ENCODE data around the gene TNS3.

The TNS3 gene

DNA sequence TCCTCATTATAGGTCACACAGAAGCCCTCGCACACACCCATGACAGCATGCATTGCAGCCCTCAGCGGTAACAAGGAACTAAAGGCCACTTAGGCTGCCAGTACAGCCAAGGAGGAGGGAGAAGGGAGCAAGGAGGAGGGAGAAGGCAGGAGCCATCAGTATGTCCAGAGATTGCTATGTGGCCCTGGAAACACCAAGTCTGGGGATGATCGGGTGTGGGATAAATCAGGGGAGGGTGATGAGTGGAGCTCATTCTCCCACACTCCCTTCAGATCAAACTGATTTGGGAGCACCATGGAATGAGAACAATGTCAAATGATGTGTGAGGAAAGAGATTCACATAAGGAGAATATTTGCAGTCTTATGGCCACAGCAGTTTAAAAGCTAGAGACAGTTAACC lies 350.9 kb downstream of the TNS3 start:
- no peak for DNase-seq (ENCODE audit: low spot score)
- in situ Hi-C loops (cut with MboI; ENCODE audit: low pct_unique_long_range_greater_than_20kb, low sequenced_read_pairs, unreplicated experiment): no loop called here
- TF ChIP-seq, protein P1, sequence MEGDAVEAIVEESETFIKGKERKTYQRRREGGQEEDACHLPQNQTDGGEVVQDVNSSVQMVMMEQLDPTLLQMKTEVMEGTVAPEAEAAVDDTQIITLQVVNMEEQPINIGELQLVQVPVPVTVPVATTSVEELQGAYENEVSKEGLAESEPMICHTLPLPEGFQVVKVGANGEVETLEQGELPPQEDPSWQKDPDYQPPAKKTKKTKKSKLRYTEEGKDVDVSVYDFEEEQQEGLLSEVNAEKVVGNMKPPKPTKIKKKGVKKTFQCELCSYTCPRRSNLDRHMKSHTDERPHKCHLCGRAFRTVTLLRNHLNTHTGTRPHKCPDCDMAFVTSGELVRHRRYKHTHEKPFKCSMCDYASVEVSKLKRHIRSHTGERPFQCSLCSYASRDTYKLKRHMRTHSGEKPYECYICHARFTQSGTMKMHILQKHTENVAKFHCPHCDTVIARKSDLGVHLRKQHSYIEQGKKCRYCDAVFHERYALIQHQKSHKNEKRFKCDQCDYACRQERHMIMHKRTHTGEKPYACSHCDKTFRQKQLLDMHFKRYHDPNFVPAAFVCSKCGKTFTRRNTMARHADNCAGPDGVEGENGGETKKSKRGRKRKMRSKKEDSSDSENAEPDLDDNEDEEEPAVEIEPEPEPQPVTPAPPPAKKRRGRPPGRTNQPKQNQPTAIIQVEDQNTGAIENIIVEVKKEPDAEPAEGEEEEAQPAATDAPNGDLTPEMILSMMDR (IDR thresholded peaks at IDR 0.05; ENCODE audit: extremely low read depth, insufficient read depth, missing control alignments): no peak

DNA sequence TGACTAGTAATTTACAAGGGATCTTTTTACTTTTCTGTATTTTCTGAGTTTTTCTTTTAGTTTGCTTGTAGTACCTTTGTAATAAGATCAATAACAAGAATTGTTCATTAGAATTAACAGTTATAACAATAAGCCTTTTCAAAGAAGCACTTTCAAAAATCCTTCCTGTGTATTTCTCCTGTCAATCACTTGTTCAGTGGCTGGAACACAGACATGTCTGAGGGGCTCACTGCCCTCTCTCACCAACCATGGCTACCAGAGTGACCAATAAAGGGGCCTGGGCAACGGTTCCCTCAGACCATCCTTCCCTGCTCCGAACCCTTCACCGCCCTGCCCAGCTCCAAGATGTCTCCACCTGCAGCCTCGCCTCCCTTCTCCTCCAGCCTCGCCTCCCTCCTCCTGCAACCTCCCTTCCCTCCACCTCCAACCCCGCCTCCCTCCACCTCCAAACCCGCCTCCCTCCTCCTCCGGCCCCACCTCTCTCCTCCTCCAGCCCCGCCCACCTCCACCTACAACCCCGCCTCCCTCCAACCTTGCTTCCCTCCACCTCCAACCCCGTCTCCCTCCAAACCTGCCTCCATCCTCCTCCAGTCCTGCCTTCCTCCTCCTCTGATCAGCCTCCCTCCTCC lies 353.4 kb downstream of the TNS3 start:
- TF ChIP-seq, protein P1 (IDR thresholded peaks at IDR 0.05; ENCODE audit: extremely low read depth, insufficient read depth, missing control alignments): no peak
- no peak for DNase-seq (ENCODE audit: low spot score)
- in situ Hi-C loops (cut with MboI; ENCODE audit: low pct_unique_long_range_greater_than_20kb, low sequenced_read_pairs, unreplicated experiment): no loop called here

DNA sequence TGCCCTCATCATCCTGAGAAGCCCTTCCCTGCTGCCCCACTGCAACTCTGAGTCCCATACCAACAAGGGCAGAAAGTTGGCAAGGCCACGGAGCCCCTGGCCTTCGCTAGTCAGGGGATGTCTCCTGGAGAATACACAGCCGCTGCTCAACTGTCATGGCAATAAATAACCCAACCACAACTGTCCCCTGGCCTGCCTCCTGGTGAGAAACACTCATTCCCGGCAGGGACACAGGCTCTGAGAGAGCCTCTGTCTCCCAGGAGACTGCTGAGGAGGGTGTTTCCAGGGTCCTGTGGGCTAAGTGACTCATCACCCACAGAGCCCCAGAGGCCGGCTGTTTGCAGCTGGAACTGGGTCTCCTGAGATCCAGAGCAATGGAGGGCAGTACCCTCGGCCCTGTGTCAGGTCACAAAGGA lies 354.1 kb downstream of the TNS3 start:
- TF ChIP-seq, protein P1 (IDR thresholded peaks at IDR 0.05; ENCODE audit: extremely low read depth, insufficient read depth, missing control alignments): no peak
- in situ Hi-C loops (cut with MboI; ENCODE audit: low pct_unique_long_range_greater_than_20kb, low sequenced_read_pairs, unreplicated experiment): no loop called here

GRCh38 chr7:47226696-47227095 lies 355.2 kb downstream of the TNS3 start:
- DNase-seq (ENCODE audit: low spot score): no peak
- in situ Hi-C loops (cut with MboI; ENCODE audit: low pct_unique_long_range_greater_than_20kb, low sequenced_read_pairs, unreplicated experiment): no loop called here
- TF ChIP-seq, protein P1 (IDR thresholded peaks at IDR 0.05; ENCODE audit: extremely low read depth, insufficient read depth, missing control alignments): no peak

More for the DNA sequence above, 354.1 kb downstream of the TNS3 start:
- peak; percentile 44 for DNase-seq (ENCODE audit: low spot score)

GRCh38 chr7:47225387-47226131 lies 356.4 kb downstream of the TNS3 start:
- DNase-seq (ENCODE audit: low spot score): no peak
- in situ Hi-C loops (cut with MboI; ENCODE audit: low pct_unique_long_range_greater_than_20kb, low sequenced_read_pairs, unreplicated experiment): no loop called here
- TF ChIP-seq, protein P1 (IDR thresholded peaks at IDR 0.05; ENCODE audit: extremely low read depth, insufficient read depth, missing control alignments): no peak
